CD4-positive, alpha-beta T cell treated with Interleukin-12 subunit alpha and Interleukin-12 subunit beta, for 1 hour (primary cell): ENCODE results near the gene PPP1R10.
"Not testable (repeated sequence)": the region's sequence is repeated elsewhere in the genome, so short reads cannot be mapped to it uniquely, and the experiment has no call there.

ENCODE experiments used
- DNase-seq: peaks from one replicate; pipeline ENCODE4 v3.0.0-alpha.2; 2020

PPP1R10 gene

GRCh38 chr6:30616811-30617564 lies at the start of gene PPP1R10:
TSS of gene PPP1R10 (minus strand) at chr6:30617243. CDS start at chr6:30609944, 7,299 bp downstream.
- DNase-seq = peak; percentile 100

- DNase-seq = not testable (repeated sequence)
These were observed 49.3 kb upstream of the PPP1R10 start for GRCh38 chr6:30666300-30666699.

GRCh38 chr6:30664994-30665767 lies 48.1 kb upstream of the PPP1R10 start:
- no peak for DNase-seq

- not testable (repeated sequence) for DNase-seq
These were observed 40.9 kb upstream of the PPP1R10 start for GRCh38 chr6:30657922-30658321.

GRCh38 chr6:30657454-30657853 lies 40.4 kb upstream of the PPP1R10 start:
- no peak for DNase-seq

- no peak for DNase-seq
These were observed 39.5 kb upstream of the PPP1R10 start for GRCh38 chr6:30656513-30656912.

GRCh38 chr6:30655743-30656094 lies 38.7 kb upstream of the PPP1R10 start:
- no peak for DNase-seq

- DNase-seq = no peak
These were observed 38.0 kb upstream of the PPP1R10 start for GRCh38 chr6:30654798-30655742.

GRCh38 chr6:30651143-30651542 lies 34.1 kb upstream of the PPP1R10 start:
- DNase-seq = no peak

- peak; percentile 78 for DNase-seq
These were observed 30.4 kb upstream of the PPP1R10 start for GRCh38 chr6:30647242-30648116.

GRCh38 chr6:30646450-30647241 lies 29.6 kb upstream of the PPP1R10 start, which contains the start of gene C6orf136:
TSS of gene C6orf136 (plus strand) at chr6:30647133. CDS start at chr6:30647232, 99 bp downstream.
- DNase-seq = peak; percentile 96

GRCh38 chr6:30645989-30646388 lies 28.9 kb upstream of the PPP1R10 start:
- no peak for DNase-seq

GRCh38 chr6:30644769-30645168 lies 27.7 kb upstream of the PPP1R10 start:
- no peak for DNase-seq

GRCh38 chr6:30643656-30644055 lies 26.6 kb upstream of the PPP1R10 start:
- DNase-seq = no peak

- DNase-seq = no peak
These were observed 24.0 kb upstream of the PPP1R10 start for GRCh38 chr6:30641048-30641447.

GRCh38 chr6:30640481-30640880 lies 23.4 kb upstream of the PPP1R10 start:
- no peak for DNase-seq

GRCh38 chr6:30635834-30636233 lies 18.8 kb upstream of the PPP1R10 start:
- DNase-seq = no peak

- peak; percentile 92 for DNase-seq
These were observed 9.7 kb upstream of the PPP1R10 start, which contains the start of gene ATAT1 for GRCh38 chr6:30626484-30627366. TSS of gene ATAT1 (plus strand) at chr6:30626874.

- DNase-seq = no peak
These were observed 8.5 kb upstream of the PPP1R10 start for GRCh38 chr6:30625511-30625910.

GRCh38 chr6:30619561-30619960 lies 2.5 kb upstream of the PPP1R10 start:
- DNase-seq = no peak
